SK-N-MC (cell line): ENCODE data around the gene DPP10.

ENCODE experiments used
- EZH2 ChIP-seq: fragments of 200-600 bp; sonication (generic); IDR thresholded peaks from one replicate; pipeline ENCODE4 v1.6.1; 2017; ENCODE audit warnings: antibody characterized with exemption
- POLR2AphosphoS5 ChIP-seq: IDR thresholded peaks from 2 replicates; pipeline ENCODE4 v1.6.1; 2012; ENCODE audit warnings: mild to moderate bottlenecking, low read depth, low read length, borderline replicate concordance

DNA sequence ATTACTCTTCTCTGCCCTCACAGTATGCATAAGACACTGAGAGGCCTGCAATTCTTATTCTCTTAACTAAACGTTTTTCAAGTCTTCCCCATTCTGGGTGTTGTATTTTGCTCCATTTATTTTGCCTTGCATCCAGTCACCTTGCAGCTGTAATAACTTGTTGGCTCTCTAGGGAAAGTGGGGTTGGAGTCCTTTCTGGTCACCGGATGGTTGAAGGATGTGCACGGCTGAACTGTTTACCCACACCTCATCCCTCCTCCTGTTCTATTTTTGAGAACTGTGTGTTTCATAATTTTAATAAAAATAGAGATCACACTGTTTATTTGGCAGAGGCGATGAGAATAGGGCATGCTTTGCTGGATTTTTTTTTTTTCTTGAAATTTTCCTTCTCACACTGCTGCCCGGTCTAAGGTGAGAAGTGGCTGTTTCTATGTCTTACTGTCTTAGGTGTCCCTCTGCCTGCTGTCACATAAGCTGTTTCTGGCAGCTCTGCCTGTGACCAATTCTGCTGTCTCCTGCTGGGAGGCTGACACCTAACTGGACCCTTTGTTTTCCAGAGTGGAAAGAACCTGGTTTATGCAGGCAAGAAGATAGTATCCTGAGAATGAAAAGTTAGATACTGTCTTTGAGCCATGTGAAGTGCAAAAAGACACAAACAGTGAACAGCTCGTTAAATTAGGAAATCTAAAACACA is 342.6 kb downstream of the DPP10 start:
- no peak for TF ChIP-seq POLR2AphosphoS5
- no peak for TF ChIP-seq EZH2
